GM21360 (cell line): ENCODE results near the gene NPC1L1.

Experiments used
- ATAC-seq: cut with Tn5 transposase; IDR thresholded peaks from one replicate; pipeline ENCODE4 v1.9.1; 2021; ENCODE audit warnings: mild to moderate bottlenecking, moderate library complexity; ENCODE audit not compliant: unreplicated experiment

The NPC1L1 gene

DNA sequence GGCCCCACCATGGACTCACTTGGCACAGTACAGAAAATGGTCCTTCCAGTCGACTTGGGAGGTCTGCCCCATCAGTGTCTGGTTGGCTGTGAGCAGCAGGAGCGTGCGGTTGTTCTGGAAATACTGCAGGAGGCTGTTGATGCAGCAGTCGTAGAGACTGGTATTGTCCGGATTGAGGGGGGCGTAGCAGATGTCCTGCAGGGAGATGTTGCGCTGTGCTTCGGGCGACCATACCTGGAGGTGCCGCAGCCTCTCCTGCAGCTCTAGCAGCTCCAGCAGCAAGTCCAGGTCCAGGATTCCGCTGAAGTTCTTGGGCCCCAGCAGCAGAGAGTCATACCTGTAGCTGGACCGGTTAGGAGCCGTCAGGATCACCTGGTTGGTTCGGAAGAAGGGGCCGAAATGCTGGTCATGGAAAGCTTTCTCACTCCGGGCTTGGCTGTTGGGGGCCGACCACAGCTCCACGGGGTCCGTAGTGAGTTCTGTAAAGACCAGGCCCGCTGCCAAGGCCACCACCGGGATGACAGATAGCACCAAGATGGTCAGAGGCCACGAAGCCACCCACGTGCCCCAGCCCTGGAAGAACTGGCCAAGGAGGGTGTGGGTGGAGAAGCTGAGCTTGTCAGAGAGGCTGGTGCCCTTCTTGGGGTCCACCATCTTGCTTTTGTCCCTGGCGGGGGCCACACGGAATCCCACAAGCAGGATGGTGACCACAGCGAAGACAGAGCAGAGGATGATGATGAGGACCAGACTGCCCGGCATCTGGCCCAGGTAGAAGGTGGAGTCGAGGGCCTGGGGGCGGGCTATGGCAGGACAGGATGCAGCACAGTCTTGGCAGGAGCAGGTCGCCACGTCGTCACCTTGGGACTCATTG, 2.1 kb downstream of the NPC1L1 start:
- no peak for ATAC-seq

DNA sequence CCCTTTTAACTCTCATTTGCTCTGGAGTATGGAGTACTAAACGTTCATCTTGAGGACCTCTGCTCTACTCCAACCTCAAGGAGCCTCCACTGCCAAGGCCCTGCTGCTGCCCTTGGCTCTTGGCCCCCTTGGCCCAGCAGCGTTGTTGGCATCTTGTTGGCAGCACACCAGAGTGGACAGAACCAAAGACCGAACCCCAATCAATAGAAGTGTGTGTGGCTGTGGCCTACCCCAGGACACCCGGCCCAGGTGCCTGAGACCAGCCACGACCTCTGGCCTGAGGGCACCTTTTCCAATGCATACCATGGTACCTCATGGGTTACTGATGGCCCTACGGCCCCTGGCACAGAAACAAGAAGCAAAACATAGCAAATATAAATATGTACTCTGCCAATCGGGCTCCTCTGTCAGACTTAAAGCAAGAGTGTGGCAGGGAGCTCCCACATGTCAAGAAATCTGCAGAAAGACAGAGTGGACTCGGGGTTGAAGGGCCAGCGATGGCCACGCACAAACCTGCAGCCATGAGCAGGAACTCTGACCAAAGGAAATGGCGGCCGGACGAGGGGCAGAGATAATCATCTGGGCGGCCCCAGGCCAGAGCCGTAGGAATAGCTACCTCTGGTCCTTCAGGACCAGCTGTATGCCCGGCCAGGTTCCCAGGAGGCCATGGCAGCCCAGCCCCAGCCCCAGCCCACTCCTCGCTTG, 2.9 kb downstream of the NPC1L1 start:
- no peak for ATAC-seq

DNA sequence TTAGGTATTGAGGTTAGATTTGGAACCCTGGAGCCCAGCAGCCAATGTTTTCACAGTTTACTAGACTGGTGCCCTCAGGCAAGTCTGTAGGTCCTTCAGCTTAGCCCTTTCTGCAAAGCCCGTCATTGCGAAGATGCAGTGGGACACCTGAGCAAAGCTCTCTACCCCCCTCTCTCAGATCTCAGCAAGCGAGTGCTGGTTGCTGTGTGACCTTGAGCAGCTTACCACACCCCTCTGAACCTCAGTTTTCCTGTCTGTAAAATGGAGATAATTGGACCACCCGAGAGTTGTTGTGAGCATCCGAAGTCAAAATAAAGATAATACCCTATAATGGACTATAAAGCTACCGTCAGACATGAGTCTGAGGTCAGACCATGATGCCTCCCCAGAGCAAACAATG, 3.7 kb downstream of the NPC1L1 start:
- no peak for ATAC-seq

DNA sequence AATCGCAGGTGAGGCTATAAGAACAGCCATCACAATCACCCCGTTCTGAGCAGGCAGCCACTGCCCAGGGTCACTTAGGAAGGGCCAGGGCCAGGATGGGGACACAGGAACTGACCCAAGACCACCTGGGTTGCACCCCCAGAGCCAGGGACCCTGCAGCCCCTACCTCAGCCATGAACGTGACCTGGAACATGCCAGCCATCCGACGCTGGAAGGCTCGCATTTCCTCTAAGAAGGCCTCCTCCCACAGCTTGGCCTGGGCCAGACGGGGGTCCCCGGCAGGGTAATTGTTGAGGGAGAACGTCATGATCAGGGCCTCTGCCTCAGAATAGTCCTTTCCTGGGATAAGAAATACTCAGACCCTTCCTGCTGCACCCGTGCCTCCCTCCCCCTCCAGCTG, 5.0 kb downstream of the NPC1L1 start:
- ATAC-seq = no peak

DNA sequence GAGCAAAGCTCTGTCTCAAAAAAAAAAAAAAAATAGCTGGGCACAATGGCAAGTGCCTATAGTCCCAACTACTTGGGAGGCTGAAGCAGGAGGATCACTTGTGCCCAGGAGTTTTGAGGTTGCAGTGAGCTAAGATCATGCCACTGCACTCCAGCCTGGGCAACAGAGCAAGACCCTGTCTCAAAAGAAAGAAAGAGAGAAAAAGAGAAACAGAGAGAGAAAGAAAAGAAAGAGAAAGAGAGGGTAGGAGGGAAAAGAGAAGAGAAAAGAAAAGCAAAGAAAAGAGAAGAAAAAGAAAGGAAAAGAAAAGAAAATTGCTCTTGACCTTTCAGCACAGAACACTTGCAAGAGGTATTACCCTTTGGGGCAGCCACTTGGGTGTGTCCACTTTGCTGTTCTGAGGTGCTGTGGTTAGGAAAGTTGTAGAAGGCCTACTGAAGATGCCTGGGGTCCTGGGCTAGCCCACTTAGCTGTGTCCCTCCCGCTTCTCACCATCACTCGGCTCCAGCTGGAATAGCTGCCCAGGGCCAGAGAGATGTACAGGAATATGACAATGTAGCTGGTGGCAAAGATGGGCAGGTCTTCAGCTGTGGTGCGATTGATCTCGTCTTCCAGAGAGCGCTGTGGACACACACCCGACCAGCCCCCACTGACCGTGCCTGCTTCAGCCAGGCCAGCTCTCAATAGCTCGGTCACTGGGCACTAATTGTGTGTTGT, 5.6 kb downstream of the NPC1L1 start:
- no peak for ATAC-seq

DNA sequence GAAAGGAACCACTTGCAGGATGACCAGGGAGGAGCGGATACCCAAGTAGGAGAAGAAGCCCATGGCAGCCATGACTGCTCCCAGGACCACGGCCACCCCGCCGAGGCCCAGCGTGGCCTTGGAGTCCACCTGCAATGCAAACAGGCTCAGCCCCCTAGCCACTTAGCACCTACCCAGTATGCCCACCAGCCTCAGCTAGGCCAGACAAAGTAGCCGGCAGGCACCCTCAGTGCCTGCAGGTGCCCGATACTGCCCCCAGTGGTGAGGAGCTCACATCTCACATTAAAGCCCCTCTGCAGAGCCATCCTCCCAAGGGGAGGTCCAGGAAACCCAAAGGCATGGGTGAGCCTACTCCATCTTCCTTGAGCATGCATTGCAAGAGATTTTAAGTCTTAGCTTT, 6.6 kb downstream of the NPC1L1 start:
- ATAC-seq = no peak

DNA sequence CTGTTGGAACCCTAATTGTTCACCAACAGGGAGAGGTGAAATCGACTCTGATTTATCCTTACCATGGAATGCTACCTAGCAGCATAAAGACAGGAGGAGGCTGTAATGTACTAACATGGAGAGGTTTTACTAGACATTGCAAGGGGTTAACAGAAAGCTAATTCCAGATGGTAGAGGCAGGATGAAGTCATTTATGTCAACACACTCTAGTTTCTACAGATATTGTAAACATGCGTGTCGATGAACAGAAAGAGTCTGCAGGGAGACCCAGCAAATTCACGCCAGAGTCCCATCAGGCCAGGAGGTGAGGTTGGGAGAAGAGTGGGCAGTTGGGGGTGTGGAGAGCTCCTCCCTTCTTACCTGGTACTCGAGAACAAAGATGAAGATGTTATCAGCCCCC, 7.0 kb downstream of the NPC1L1 start:
- no peak for ATAC-seq

DNA sequence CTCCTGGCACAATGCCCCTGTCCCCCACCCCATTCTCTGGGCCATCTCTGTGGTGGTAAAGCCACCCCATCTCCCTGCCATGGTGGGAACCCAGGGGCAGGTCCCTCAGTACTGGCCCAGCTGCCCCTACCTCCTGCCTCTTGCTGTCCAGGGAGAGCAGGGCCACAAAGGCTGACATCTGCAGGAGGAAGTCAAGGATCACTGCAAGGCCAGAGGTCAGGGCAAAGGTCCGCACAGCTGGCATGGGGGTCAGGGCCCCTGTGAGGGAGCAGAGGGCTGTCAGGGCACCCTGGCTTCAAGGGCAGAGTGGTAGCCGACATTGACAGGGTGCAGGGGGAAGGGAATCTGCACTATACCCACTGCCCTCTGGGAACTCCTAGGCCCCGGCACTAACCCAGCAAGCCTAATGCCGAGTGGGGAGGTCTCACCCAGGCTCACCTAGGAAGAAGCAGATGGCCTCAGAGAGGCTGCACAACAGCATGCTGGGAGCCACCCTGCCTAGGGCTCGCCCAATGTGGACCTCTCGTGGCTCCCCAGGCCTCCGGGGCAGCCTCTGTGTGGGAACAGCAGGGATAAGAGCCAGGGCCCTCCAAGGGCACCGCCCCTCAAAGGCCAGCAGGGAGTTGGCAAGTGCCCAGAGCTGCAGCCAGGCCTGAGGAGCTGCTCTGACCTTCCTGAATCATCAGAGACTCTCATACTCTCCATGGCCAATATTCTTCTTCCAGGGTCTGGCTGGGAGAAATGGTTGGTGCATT, 7.7 kb downstream of the NPC1L1 start:
- ATAC-seq = no peak

DNA sequence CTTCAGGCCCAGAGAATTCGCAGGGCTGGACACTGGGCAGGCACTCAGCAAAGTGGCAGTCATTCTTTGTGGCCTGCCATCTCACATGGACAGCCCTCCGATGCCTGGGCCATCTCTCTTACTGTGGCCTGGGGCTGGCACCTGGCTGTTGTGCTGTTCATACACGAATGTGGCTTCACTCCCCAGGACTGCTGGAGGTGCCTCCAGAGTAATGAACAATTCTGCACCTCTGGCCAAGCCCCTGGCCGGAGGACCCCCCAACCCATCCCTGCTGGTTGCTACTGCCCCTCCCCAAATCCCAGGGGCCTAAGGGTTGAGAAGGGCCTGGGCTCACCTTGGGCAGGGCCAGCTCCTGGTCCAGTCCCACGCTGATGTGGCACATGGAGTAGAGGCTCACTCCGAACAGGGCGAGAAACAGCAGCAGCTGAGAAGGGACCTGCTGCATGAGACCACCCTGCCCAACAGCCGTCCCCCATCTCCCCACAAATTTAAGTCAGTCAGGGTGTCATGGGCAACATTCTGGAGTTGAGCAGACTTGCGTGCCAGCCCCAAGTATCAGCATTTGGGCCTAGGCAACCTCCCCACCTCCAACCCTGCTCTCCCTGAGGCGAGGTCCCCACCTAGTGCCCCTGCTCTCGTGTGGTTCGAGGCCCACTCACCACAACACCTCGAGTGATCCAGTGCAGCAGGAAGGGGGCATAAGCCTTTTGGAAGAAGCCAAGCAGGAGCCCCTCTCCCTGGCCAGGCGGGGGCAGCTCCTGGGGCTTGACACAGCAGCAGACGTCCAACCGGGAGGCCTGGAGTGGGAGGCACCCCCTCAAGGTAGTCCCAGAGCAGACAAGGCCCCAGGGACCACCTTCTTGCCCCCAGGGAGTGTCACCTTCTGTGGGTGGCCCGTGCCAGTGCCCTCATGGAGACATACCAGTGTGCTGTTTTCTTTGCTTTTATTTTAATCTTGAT, 9.4 kb downstream of the NPC1L1 start:
- no peak for ATAC-seq

DNA sequence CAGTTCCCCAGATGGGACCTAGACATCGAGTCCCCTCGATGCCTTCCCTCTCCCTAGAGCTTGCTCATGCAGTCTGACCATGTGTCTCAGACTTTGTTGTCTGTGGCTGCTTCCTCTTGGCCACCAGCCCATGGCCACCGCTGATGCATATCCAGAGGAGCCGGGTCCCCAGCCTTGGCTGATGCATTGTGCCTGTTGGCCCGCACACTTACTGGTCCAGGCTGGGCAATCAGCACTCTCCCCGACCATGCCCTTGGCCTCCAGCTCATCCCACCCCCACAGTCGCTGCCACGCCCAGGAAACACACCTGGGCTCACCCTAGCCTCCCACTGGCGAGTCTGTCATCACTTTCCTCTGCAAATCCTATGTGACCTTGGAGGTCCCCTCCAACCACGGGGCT, 10.1 kb downstream of the NPC1L1 start:
- ATAC-seq = no peak

DNA sequence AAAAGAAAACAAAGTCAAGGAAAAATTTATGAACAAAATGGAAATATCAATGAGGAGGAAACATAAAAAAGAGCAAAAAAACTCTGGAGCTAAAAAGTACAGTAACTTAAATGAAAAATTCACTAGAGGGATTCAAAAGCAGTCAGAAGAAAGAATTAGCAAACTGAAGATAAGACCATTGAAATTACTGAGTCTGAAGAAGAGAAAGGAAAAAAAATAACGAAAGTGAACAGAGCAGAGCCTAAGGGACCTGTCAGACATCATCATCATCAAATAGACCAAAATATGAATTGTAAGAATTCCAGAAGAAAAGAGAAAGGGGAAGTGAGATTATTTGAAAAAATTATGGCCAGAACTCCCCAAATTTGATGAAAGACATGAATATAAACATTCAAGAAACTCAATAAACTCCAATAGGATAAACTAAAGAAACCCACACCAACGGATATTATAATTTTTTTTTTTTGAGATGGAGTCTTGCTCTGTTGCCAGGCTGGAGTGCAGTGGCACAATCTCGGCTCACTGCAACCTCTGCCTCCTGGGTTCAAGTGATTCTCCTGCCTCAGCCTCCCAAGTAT, 16.2 kb downstream of the NPC1L1 start:
- ATAC-seq = no peak

DNA sequence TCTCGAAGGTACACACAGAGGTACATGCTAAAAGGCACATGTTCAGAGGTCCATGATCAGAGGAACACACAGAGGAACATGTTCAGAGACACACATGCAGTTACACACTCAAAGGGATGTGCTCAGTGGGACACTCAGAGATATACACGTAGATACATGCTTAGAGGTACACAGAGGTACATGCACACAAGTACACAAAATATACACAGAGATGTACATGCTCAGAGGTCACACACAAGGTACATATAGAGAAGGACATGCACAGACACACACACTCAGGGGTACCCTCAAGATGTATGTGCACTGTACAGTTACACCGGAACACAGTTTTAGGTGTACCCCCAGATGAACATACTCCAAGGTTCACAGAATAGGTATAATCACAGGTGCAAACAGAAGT, 18.8 kb downstream of the NPC1L1 start:
- ATAC-seq = no peak

DNA sequence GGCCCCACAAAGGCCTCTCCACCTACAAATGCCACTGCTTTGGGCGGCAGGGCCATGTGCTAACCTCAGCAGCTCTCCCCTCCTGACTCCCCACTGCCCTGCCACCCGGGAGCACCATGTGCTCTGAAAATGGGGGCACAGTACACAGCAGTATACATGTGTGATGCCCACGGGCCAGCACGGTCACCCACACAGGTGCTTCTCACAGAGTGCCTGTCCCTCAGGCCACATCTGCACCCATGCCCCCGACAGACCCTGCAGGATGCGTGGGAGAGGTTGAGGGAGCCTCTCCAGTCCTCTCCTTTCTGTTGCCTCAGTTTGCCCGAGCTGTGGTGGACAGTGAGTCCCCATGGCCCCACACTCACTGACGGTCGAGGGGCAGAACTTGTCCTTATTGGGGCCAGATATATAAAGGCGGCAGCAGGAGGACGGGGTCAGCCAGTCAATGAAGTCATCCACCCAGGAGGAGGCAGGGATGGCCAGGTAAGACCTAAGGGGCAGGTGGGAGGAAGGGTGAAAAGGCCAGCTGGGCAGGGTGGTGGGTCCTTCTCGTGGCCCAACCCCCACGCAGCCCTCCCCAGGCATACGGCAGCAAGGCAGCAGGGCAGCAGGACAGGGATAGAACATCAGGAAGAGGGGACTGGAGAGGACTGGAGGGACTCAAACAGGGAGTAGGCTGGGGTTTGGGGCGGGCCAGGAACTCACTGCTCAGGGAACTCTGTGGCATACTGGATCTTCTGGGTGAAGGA, 19.6 kb downstream of the NPC1L1 start:
- ATAC-seq = no peak

DNA sequence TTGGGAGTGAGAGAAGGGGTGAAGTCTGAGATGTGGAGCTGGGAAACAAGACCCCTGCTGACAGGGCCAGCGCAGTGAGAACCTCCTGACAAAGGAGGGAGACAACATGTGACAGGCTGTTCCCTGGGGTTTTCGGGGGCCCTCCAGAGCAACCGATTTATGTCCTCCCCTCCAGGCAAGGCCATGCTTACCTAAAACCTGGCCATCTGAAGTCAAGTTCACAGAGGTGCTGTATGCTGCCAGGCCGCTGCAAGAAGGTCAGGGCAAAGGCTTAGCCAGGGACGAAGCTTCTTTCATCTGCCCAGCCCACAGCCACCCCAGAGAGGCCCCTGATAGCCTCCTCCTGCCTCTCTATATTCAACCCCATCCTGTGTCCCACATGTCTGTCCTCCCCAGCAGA, 20.6 kb downstream of the NPC1L1 start:
- no peak for ATAC-seq

DNA sequence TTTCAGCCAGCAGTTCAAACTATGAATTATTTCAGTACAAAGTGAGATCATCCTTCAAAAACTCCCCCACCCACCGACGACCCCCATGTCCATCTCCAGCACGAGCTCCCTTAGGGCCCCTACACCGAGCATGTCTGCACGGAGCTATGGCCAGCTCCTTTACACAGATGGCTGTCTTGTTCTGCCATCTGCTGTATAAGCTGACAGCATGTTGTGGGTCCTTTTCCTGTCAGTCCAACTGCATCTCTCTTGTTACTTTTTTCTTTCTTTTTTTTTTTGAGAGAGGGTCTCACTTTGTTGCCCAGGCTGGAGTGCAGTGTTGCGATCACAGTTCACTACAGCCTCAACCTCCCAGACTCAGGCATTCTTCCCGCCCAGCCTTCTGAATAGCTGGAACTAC, 21.6 kb downstream of the NPC1L1 start:
- ATAC-seq = no peak

DNA sequence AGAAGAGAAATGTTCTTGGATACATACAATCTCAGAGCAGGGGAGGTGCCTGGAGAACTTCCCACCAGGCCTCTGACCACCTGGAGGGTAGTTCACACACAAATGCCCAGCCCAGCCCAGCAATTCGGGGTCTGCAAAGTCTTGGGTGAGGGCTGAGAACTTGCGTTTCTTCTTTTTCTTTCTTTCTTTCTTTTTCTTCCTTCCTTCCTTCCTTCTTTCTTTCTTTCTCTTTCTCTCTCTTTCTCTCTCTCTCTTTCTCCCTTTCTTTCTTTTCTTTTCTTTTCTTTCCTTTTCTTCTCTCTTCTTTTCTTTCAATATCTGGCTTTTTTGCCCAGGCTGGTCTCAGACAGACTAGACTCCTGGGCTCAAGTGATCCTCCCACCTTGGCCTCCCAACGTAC, 22.4 kb downstream of the NPC1L1 start:
- ATAC-seq = no peak

DNA sequence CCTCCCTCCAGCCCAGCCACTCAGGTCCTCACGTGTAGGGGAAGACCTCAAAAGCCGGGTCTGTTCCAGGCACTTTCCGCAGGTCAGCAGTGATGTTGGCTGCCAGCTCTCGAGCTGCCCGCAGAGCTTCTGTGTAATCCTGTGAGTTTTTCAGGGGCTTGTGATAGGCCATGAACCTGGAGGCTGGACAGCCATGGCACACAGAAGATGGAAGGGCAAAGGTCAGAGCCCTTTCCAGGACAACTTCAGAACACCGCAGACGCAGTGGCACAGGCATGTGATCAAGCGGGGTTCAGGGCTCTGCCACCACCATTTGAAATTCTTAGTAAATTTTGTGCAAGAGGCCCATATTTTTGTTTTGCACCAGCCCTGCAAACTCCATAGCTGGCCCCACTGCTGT, 24.0 kb downstream of the NPC1L1 start:
- no peak for ATAC-seq

DNA sequence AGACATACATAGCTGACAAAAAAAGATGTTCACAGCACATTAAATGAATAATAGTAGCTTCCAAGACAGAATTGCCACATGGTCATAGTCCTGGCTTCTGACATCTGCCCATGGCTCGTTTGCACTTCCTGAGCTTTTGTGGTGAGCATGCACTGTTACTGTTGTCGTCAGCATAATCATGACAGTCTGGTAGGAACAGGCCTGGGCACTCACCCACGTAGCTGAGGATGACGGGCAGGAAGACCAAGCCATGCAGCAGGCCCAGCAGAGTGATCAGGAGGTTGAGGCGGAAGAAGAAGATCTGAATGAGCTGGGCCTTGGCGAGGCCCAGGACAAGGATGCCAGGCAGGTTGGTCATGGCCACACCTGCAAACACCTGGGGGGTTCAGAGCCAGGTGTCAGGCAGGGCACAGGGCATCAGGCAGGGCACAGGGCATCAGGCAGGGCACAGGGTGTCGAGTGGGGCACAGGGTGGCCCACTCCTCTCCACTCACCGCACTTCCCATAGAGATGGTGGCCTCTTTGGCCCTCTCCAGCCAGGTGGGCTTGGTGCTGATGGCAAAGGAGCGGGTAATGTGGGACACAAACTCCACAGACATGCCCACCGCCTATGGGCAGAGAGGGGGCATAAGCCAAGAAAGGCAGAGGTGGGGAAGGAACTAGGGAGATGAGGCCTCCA, 25.4 kb downstream of the NPC1L1 start:
- ATAC-seq = no peak
